Muscle of back (tissue), 11 donors: ENCODE results near the gene CCDC74A. TPM values are rescaled to one million over a fixed set of nuclear protein-coding genes. Genes with fewer than 3 reads are reported as not detected.
"Not testable (repeated sequence)": the region's sequence is repeated elsewhere in the genome, so short reads cannot be mapped to it uniquely, and the experiment has no call there.

Experiments
- DNase-seq, 3 donors: peaks; one replicate each; pipeline versions ENCODE4 v3.0.0 to v3.0.0-alpha.2; 2013
- polyA plus RNA-seq, 10 donors: library from polyadenylated mRNA; unstranded; fragments of 120-200 nt; gene quantifications; one replicate each; pipeline ENCODE4 v1.2.1, GENCODE V29; 2013; ENCODE audit not compliant: insufficient read length in 10 of 10

Gene CCDC74A
- polyA plus RNA-seq, 10 donors: 1.2 to 3.3 (median 1.9) TPM

GRCh38 chr2:131498321-131498973 lies 29.2 kb upstream of the CCDC74A start:
- not testable (repeated sequence) for DNase-seq

- not testable (repeated sequence) for DNase-seq
These were observed 24.1 kb upstream of the CCDC74A start for GRCh38 chr2:131503587-131503986.

- DNase-seq: not testable (repeated sequence)
These were observed 23.5 kb upstream of the CCDC74A start for GRCh38 chr2:131504082-131504750.

- no peak for DNase-seq
These were observed 18.1 kb upstream of the CCDC74A start for GRCh38 chr2:131509615-131510014.

- not testable (repeated sequence) for DNase-seq
These were observed 16.3 kb upstream of the CCDC74A start for GRCh38 chr2:131511291-131511968.

- not testable (repeated sequence) for DNase-seq
These were observed 15.5 kb upstream of the CCDC74A start for GRCh38 chr2:131511969-131512870.

GRCh38 chr2:131514408-131515166 lies 13.1 kb upstream of the CCDC74A start:
- DNase-seq: not testable (repeated sequence)

GRCh38 chr2:131515235-131515634 lies 12.5 kb upstream of the CCDC74A start:
- not testable (repeated sequence) for DNase-seq

GRCh38 chr2:131516011-131516410 lies 11.7 kb upstream of the CCDC74A start:
- DNase-seq: no peak

- DNase-seq: not testable (repeated sequence)
These were observed 11.1 kb upstream of the CCDC74A start for GRCh38 chr2:131516621-131517020.

GRCh38 chr2:131517106-131517831 lies 10.4 kb upstream of the CCDC74A start:
- no peak for DNase-seq

- DNase-seq: not testable (repeated sequence)
These were observed 9.8 kb upstream of the CCDC74A start for GRCh38 chr2:131517856-131518255.

GRCh38 chr2:131518531-131518930 lies 9.2 kb upstream of the CCDC74A start:
- not testable (repeated sequence) for DNase-seq

GRCh38 chr2:131519466-131519865 lies 8.2 kb upstream of the CCDC74A start:
- no peak for DNase-seq

GRCh38 chr2:131519871-131520470 lies 7.7 kb upstream of the CCDC74A start:
- DNase-seq: not testable (repeated sequence)

GRCh38 chr2:131520526-131520925 lies 7.2 kb upstream of the CCDC74A start:
- DNase-seq: no peak

GRCh38 chr2:131521524-131521923 lies 6.2 kb upstream of the CCDC74A start:
- not testable (repeated sequence) for DNase-seq

GRCh38 chr2:131521961-131522781 lies 5.5 kb upstream of the CCDC74A start:
- no peak for DNase-seq

GRCh38 chr2:131525256-131525655 lies 2.4 kb upstream of the CCDC74A start:
- not testable (repeated sequence) for DNase-seq
